CD4-positive, alpha-beta memory T cell (primary cell): ENCODE measurements around the gene LIG3. TPM values are rescaled to one million over a fixed set of nuclear protein-coding genes. Genes with fewer than 3 reads are reported as not detected.
"Not testable (repeated sequence)": the region's sequence is repeated elsewhere in the genome, so short reads cannot be mapped to it uniquely, and the experiment has no call there.

Experiments
- CTCF ChIA-PET: fragments of 350-600 bp; sonication (Branson Sonifier 250); formaldehyde crosslinking; loops from one replicate; lab custom pipeline; 2021; ENCODE audit warnings: inconsistent platforms; ENCODE audit not compliant: partially characterized antibody; lab: Charles Lee
- POLR2A ChIA-PET: fragments of 350-600 bp; sonication (Branson Sonifier 250); formaldehyde crosslinking; loops from one replicate; lab custom pipeline; 2021; ENCODE audit not compliant: partially characterized antibody; lab: Charles Lee
- DNase-seq, 5 donors: peaks; one replicate each; pipeline versions ENCODE4 v3.0.0 to v3.0.0-alpha.2; 2020 to 2022; ENCODE audit warnings: mixed read lengths in 1 of 5
- H3K27ac ChIP-seq: one replicate; pipeline ENCODE4 v1.7.0; 2013; ENCODE audit warnings: low read depth, low read length
- H3K27me3 ChIP-seq: 2 replicates; pipeline ENCODE4 v1.7.0; 2013; ENCODE audit warnings: mild to moderate bottlenecking, low read length, moderate library complexity; ENCODE audit not compliant: insufficient read depth
- H3K36me3 ChIP-seq: 2 replicates; pipeline ENCODE4 v1.7.0; 2013; ENCODE audit warnings: mild to moderate bottlenecking, low read length, moderate library complexity; ENCODE audit not compliant: insufficient read depth
- H3K4me1 ChIP-seq: 2 replicates; pipeline ENCODE4 v1.7.0; 2013; ENCODE audit warnings: mild to moderate bottlenecking, low read length, moderate library complexity; ENCODE audit not compliant: insufficient read depth
- H3K4me3 ChIP-seq, 2 donors: one replicate each; pipeline ENCODE4 v1.7.0; 2013; ENCODE audit warnings: low read length in 2 of 2, mild to moderate bottlenecking in 1 of 2
- H3K9me3 ChIP-seq, 2 donors: one replicate each; pipeline ENCODE4 v1.7.0; 2013; ENCODE audit warnings: low read length in 2 of 2, control low read depth in 1 of 2; ENCODE audit not compliant: control insufficient read depth in 1 of 2
- H3K27ac Mint-ChIP-seq, 7 donors: one replicate each; pipeline ENCODE4 v1.8.0; 2020 to 2021; ENCODE audit warnings: mixed read lengths in 7 of 7, mild to moderate bottlenecking in 6 of 7, inconsistent platforms in 3 of 7, moderate library complexity in 3 of 7
- H3K27me3 Mint-ChIP-seq, 2 donors: one replicate each; pipeline ENCODE4 v1.8.0; 2020 to 2021; ENCODE audit warnings: mixed read lengths in 2 of 2
- H3K36me3 Mint-ChIP-seq, 2 donors: one replicate each; pipeline ENCODE4 v1.8.0; 2020 to 2021; ENCODE audit warnings: mixed read lengths in 2 of 2, inconsistent platforms in 1 of 2, mild to moderate bottlenecking in 1 of 2
- H3K4me1 Mint-ChIP-seq, 4 donors: one replicate each; pipeline ENCODE4 v1.8.0; 2020 to 2021; ENCODE audit warnings: mixed read lengths in 4 of 4, mild to moderate bottlenecking in 1 of 4
- H3K4me3 Mint-ChIP-seq, 8 donors: one replicate each; pipeline ENCODE4 v1.8.0; 2020 to 2021; ENCODE audit warnings: mixed read lengths in 8 of 8, mild to moderate bottlenecking in 7 of 8, moderate library complexity in 6 of 8, inconsistent platforms in 3 of 8
- H3K9me3 Mint-ChIP-seq, 8 donors: one replicate each; pipeline ENCODE4 v1.8.0; 2020 to 2021; ENCODE audit warnings: mixed read lengths in 8 of 8, mild to moderate bottlenecking in 5 of 8, inconsistent platforms in 3 of 8, moderate library complexity in 1 of 8
- intact Hi-C: fragments of 100-400 bp; cut with micrococcal nuclease; formaldehyde crosslinking; loops from one replicate; pipeline ENCODE4 v1.15.1; 2023
- polyA plus RNA-seq, 2 donors: library from polyadenylated mRNA; unstranded; fragments of 300-500 nt; fragmentation: Illumina TruSeq; gene quantifications; one replicate each; pipeline ENCODE4 v1.2.3, GENCODE V29; 2021
- total RNA-seq, 2 experiments: library from RNA; stranded (reverse); gene quantifications; one replicate each; pipeline ENCODE4 v1.2.3, GENCODE V29; 2021

LIG3 gene
- total and polyA plus RNA-seq, 4 experiments from 2014 or later, result 7.7 to 50.8 (median 29.1) TPM

DNA sequence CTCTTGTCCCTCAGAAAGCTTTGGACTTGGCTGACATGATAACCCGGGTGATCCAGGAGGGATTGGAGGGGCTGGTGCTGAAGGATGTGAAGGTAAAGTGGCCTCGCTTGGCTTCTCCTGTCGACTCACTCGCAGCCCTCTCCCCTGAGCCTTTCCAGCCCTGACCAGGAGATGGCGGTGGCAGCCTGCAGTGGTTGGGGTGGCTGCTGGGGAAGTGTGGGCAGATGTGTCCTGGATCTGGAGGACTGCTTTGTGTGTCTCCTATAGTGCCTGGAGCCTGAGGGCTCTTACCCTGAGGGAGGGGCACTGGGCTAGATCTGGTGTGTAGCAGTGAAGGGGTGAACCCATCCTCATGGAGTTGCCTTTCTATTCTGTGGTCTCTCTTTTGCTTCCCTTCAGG, 17.9 kb downstream of the LIG3 start:
- DNase-seq, result peak; percentile 75 to 79 (median 77)
- H3K27me3 Mint-ChIP-seq, result no peaks in the 10 kb centered on the region
- Histone ChIP-seq H3K27me3 (no peaks in the 10 kb centered on the region), H3K36me3 (peaks cover 23% of the 10 kb centered on the region), H3K4me1 (peaks cover 7% of the 10 kb centered on the region), H3K4me3 (no peak overlapping the region), H3K9me3 (no peaks in the 10 kb centered on the region), H3K27ac (no peak overlapping the region)
- intact Hi-C loops, result loop anchor here (1.0 kb wide), 4 partner anchors 65 to 749 kb away; partner anchors contain the start of genes RAD51D and RFFL
- H3K4me1 Mint-ChIP-seq, result peaks cover 4 to 12% (median 5%) of the 10 kb centered on the region in 4 donors
- ChIA-PET CTCF (interaction anchor here (1.0 to 8.5 kb wide), 15 partner anchors 9 to 126 kb away, joined by 3 to 115 read pairs (median 8); partner anchors contain the start of genes FNDC8, RAD51D and RFFL), POLR2A (interaction anchor here (0.9 to 4.3 kb wide), 8 partner anchors 24 to 121 kb away, joined by 3 to 34 read pairs (median 9); partner anchors contain the start of genes CCT6B, RAD51D and RFFL)
- peak overlapping the region in 6 of 7 donors; percentile 20 to 88 (median 80) for H3K27ac Mint-ChIP-seq
- no peaks in the 10 kb centered on the region for H3K9me3 Mint-ChIP-seq
- H3K4me3 Mint-ChIP-seq, result no peak overlapping the region
- peaks cover 30 to 69% of the 10 kb centered on the region in 2 donors for H3K36me3 Mint-ChIP-seq

DNA sequence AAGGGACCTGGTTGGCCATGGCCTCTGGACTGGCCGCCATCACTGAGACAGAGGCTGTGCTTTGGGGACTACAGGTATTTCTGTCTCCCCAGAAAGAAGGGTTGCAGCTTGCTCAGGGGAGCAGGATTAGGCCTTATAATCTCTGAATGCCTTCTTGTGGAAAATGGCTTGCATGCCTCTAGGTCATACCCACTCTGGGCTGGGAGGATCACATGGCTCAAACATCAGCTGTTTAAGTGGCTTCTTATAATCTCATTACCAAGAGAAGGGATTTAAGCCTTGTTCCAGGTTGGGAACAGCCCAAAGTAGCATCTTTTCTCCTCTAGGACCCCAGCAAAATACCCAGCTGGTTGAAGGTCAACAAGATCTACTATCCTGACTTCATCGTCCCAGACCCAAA, 19.1 kb downstream of the LIG3 start:
- Mint-ChIP-seq H3K27ac (peak overlapping the region in 1 of 7 donors; percentile 12), H3K27me3 (no peaks in the 10 kb centered on the region), H3K4me3 (no peak overlapping the region), H3K4me1 (peaks cover 4 to 12% (median 5%) of the 10 kb centered on the region in 4 donors), H3K9me3 (no peaks in the 10 kb centered on the region), H3K36me3 (peaks cover 19 to 68% of the 10 kb centered on the region in 2 donors)
- Histone ChIP-seq H3K4me1 (peaks cover 7% of the 10 kb centered on the region), H3K27me3 (no peaks in the 10 kb centered on the region), H3K4me3 (no peak overlapping the region), H3K27ac (no peak overlapping the region), H3K36me3 (peaks cover 15% of the 10 kb centered on the region), H3K9me3 (no peaks in the 10 kb centered on the region)
- DNase-seq, result no peak
- intact Hi-C loops, result no loop called here
- ChIA-PET CTCF (interaction anchor here (0.9 to 8.5 kb wide), 17 partner anchors 8 to 120 kb away, joined by 3 to 115 read pairs (median 6); partner anchors contain the start of genes FNDC8, RAD51D and RFFL), POLR2A (interaction anchor here (0.6 to 4.3 kb wide), 8 partner anchors 19 to 120 kb away, joined by 3 to 34 read pairs (median 9); partner anchors contain the start of genes LIG3, RAD51D and RFFL)

DNA sequence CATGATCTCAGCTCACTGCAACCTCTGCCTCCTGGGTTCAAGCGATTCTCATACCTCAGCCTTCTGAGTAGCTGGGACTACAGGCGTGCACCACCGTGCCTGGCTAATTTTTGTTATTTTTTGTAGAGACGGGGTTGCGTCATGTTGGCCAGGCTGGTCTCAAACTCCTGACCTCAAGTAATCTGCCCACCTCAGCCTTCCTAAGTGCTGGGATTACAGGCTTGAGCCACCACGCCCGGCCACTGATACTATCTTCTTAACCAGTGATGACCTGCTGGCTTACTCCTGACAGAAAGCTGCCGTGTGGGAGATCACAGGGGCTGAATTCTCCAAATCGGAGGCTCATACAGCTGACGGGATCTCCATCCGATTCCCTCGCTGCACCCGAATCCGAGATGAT, 20.7 kb downstream of the LIG3 start:
- CTCF ChIA-PET, result interaction anchor here (0.8 to 8.5 kb wide), 9 partner anchors 8 to 119 kb away, joined by 3 to 115 read pairs (median 10); partner anchors contain the start of genes FNDC8, RAD51D and RFFL
- H3K27me3 Mint-ChIP-seq, H3K4me1 ChIP-seq, H3K27ac ChIP-seq, H3K4me3 ChIP-seq, intact Hi-C loops, DNase-seq, H3K4me3 Mint-ChIP-seq, H3K9me3 ChIP-seq, H3K27me3 ChIP-seq, H3K9me3 Mint-ChIP-seq: not testable (repeated sequence)
- Mint-ChIP-seq H3K36me3 (peaks cover 11 to 65% of the 10 kb centered on the region in 2 donors), H3K27ac (peak overlapping the region in 2 of 7 donors; percentile 35 to 52), H3K4me1 (peaks cover 4 to 12% (median 5%) of the 10 kb centered on the region in 4 donors)
- POLR2A ChIA-PET, result interaction anchor here (0.6 to 1.9 kb wide), 4 partner anchors 21 to 89 kb away, joined by 3 to 5 read pairs (median 4); partner anchors contain the start of gene RFFL
- peaks cover 15% of the 10 kb centered on the region for H3K36me3 ChIP-seq

DNA sequence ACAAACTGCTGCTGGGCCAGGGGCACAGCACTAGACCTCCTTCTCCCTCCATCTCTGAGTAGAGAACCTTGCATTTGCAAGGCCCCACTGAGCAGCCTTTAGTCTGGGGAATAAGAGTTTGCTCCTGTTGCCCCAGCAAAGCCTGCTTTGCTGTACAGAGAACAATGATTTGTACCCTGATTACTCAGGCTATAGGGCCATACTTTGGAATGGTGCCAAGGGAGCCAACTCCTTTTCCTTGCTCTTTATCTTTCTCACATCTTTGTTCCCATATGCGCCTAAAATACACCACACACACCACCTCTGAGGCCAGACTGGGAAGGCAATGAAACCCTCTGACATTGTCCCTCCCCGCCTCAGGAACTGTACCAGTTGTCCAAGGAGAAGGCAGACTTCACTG, 21.2 kb downstream of the LIG3 start:
- H3K9me3 ChIP-seq, result no peaks in the 10 kb centered on the region
- Mint-ChIP-seq H3K4me3 (no peak overlapping the region), H3K4me1 (peaks cover 4 to 12% (median 5%) of the 10 kb centered on the region in 4 donors), H3K27me3 (no peaks in the 10 kb centered on the region), H3K9me3 (no peaks in the 10 kb centered on the region), H3K36me3 (peaks cover 7 to 64% of the 10 kb centered on the region in 2 donors), H3K27ac (peak overlapping the region in 4 of 7 donors; percentile 28 to 52 (median 36))
- peaks cover 7% of the 10 kb centered on the region for H3K4me1 ChIP-seq
- H3K4me3 ChIP-seq, result no peak overlapping the region
- no peak for DNase-seq
- H3K36me3 ChIP-seq, result peaks cover 15% of the 10 kb centered on the region
- H3K27me3 ChIP-seq, result no peaks in the 10 kb centered on the region
- H3K27ac ChIP-seq, result no peak overlapping the region
- ChIA-PET CTCF (interaction anchor here (1.2 to 8.5 kb wide), 8 partner anchors 11 to 118 kb away, joined by 3 to 115 read pairs (median 8); partner anchors contain the start of genes FNDC8, RAD51D and RFFL), POLR2A (interaction anchor here (1.5 to 2.3 kb wide), 3 partner anchors 20 to 88 kb away, joined by 4 to 10 read pairs (median 5); partner anchors contain the start of gene RFFL)
- intact Hi-C loops, result no loop called here

DNA sequence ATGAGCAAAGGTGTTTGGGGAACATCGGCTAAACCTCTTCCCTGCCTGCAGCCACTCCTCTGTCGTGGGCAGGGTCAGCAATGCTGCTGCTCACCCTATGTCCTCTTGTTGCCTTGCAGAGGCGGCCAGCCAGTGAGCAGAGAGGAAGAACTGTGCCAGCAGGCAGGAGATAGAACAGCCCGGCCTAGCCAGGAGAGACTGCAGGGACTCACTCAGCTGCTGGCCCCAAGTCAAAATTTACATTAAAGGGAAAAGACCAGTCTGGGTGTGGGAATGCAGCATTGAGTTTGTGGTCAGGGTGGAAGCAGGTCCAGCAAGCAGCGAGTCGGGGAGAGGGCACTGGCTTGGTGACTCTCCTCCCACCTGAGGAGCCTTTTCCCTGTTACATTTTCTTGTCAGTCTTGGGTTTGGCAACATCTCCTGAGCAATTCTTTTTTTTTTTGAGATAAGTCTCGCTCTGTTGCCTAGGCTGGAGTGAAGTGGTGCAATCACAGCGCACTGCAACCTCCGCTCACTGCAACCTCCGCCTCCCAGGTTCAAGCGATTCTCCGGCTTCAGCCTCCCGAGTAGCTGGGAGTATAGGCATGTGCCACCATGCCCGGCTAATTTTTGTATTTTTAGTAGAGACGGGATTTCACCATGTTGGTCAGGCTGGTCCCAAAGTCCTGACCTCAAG, 22.7 kb downstream of the LIG3 start:
- Mint-ChIP-seq H3K4me1 (peaks cover 3 to 10% (median 5%) of the 10 kb centered on the region in 4 donors), H3K27ac (peak overlapping the region in 1 of 7 donors; percentile 58), H3K9me3 (no peaks in the 10 kb centered on the region), H3K4me3 (no peak overlapping the region), H3K27me3 (no peaks in the 10 kb centered on the region), H3K36me3 (peaks cover 14 to 73% of the 10 kb centered on the region in 2 donors)
- ChIA-PET CTCF (interaction anchor here (1.1 to 2.0 kb wide), 4 partner anchors 19 to 84 kb away, joined by 3 to 8 read pairs (median 4); partner anchors contain the start of gene RFFL), POLR2A (interaction anchor here (0.5 to 2.3 kb wide), 4 partner anchors 20 to 1083 kb away, joined by 3 to 10 read pairs (median 4); partner anchors contain the start of gene RFFL)
- H3K4me1 ChIP-seq, result peaks cover 6% of the 10 kb centered on the region
- no peaks in the 10 kb centered on the region for H3K9me3 ChIP-seq
- H3K27ac ChIP-seq, result no peak overlapping the region
- no peak for DNase-seq
- peaks cover 19% of the 10 kb centered on the region for H3K36me3 ChIP-seq
- intact Hi-C loops, result no loop called here
- no peak overlapping the region for H3K4me3 ChIP-seq
- no peaks in the 10 kb centered on the region for H3K27me3 ChIP-seq

DNA sequence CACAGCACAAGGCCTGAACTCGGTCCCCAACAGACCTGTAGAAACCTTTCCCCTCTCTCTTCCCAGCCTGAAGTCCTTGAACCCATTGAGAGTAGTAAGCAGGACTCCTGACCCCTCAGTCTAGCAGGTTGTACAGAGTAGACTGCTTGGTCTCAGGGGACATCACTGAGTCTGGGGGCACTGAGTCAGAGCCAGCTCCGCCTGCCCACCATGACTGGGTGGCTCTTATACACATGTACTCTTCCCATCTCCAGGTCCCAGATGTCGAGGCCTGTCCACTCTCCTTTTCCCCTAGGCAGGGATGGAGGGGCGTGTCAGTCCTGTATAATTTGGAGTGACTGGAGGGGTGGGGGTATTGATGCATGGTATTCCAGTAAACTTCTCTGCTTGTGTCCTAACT, 23.5 kb downstream of the LIG3 start:
- POLR2A ChIA-PET, result interaction anchor here (0.5 to 2.3 kb wide), 4 partner anchors 20 to 1082 kb away, joined by 3 to 10 read pairs (median 4); partner anchors contain the start of gene RFFL
- H3K27me3 ChIP-seq, result no peaks in the 10 kb centered on the region
- Mint-ChIP-seq H3K36me3 (peaks cover 18 to 69% of the 10 kb centered on the region in 2 donors), H3K4me3 (no peak overlapping the region), H3K27me3 (no peaks in the 10 kb centered on the region), H3K9me3 (no peaks in the 10 kb centered on the region), H3K4me1 (peaks cover 0 to 5% (median under 1%) of the 10 kb centered on the region in 4 donors), H3K27ac (peak overlapping the region in 4 of 7 donors; percentile 20 to 76 (median 56))
- no peak for DNase-seq
- H3K36me3 ChIP-seq, result peaks cover 21% of the 10 kb centered on the region
- H3K4me3 ChIP-seq, result no peak overlapping the region
- intact Hi-C loops, result no loop called here
- no peaks in the 10 kb centered on the region for H3K4me1 ChIP-seq
- CTCF ChIA-PET, result interaction anchor here (2.0 kb wide), 1 partner anchor 19 kb away, joined by 8 read pairs; no protein-coding TSS in a partner anchor
- no peaks in the 10 kb centered on the region for H3K9me3 ChIP-seq
- no peak overlapping the region for H3K27ac ChIP-seq
